CD4-positive, alpha-beta T cell (primary cell): ENCODE results near the gene SCARB1. TPM values are rescaled to one million over a fixed set of nuclear protein-coding genes. Genes with fewer than 3 reads are reported as not detected.

Experiments
- ATAC-seq: fragments of 200-7000 bp; cut with Tn5 transposase; one replicate; pipeline ENCODE4 v1.10.0; 2022; ENCODE audit warnings: mild to moderate bottlenecking; ENCODE audit not compliant: poor library complexity
- CTCF ChIA-PET: fragments of 350-600 bp; sonication (Branson Sonifier 250); formaldehyde crosslinking; loops from one replicate; lab custom pipeline; 2021; ENCODE audit warnings: antibody characterized with exemption, inconsistent platforms; lab: Charles Lee
- POLR2A ChIA-PET: fragments of 350-600 bp; sonication (Branson Sonifier 250); formaldehyde crosslinking; loops from one replicate; lab custom pipeline; 2021; ENCODE audit warnings: antibody characterized with exemption, inconsistent platforms; lab: Charles Lee
- DNase-seq, 14 experiments: peaks; one replicate each; pipeline ENCODE4 v3.0.0-alpha.2; 2013 to 2020; ENCODE audit warnings: mixed read lengths in 2 of 14
- H3K27ac ChIP-seq, 2 donors: one replicate each; pipeline versions ENCODE4 v1.5.1 to v1.7.0; 2013; ENCODE audit warnings: low read length in 2 of 2, low read depth in 1 of 2, mild to moderate bottlenecking in 1 of 2
- H3K27me3 ChIP-seq, 2 experiments: 1 replicate in 1 of 2; 2 replicates in 1 of 2; pipeline versions ENCODE4 v1.6.1 to v1.7.0; 2013; ENCODE audit warnings: low read length in 2 of 2, control low read depth in 1 of 2, mild to moderate bottlenecking in 1 of 2, moderate library complexity in 1 of 2; ENCODE audit not compliant: insufficient read depth in 2 of 2, control insufficient read depth in 1 of 2
- H3K36me3 ChIP-seq: one replicate; pipeline ENCODE4 v1.6.1; 2013; ENCODE audit warnings: low read length, control low read depth; ENCODE audit not compliant: insufficient read depth
- H3K4me1 ChIP-seq: one replicate; pipeline ENCODE4 v1.6.1; 2013; ENCODE audit warnings: low read length, control low read depth; ENCODE audit not compliant: insufficient read depth
- H3K4me3 ChIP-seq: one replicate; pipeline ENCODE4 v1.5.1; 2013; ENCODE audit warnings: mild to moderate bottlenecking, low read length, moderate library complexity
- H3K9me3 ChIP-seq, 2 experiments: 1 replicate in 1 of 2; 2 replicates in 1 of 2; pipeline versions ENCODE4 v1.6.1 to v1.7.0; 2013; ENCODE audit warnings: low read length in 2 of 2, mild to moderate bottlenecking in 2 of 2, control low read depth in 1 of 2, moderate library complexity in 1 of 2; ENCODE audit not compliant: control insufficient read depth in 1 of 2, insufficient read depth in 1 of 2
- H3K27ac Mint-ChIP-seq: one replicate; pipeline ENCODE4 v1.8.0; 2020; ENCODE audit warnings: mixed read lengths
- H3K27me3 Mint-ChIP-seq: one replicate; pipeline ENCODE4 v1.8.0; 2021; ENCODE audit warnings: mixed read lengths
- H3K36me3 Mint-ChIP-seq: one replicate; pipeline ENCODE4 v1.8.0; 2021; ENCODE audit warnings: low read depth, mixed read lengths
- H3K4me1 Mint-ChIP-seq: one replicate; pipeline ENCODE4 v1.8.0; 2021; ENCODE audit warnings: low read depth, mixed read lengths
- H3K4me3 Mint-ChIP-seq: one replicate; pipeline ENCODE4 v1.8.0; 2020; ENCODE audit warnings: mild to moderate bottlenecking, mixed read lengths
- H3K9me3 Mint-ChIP-seq: one replicate; pipeline ENCODE4 v1.8.0; 2020; ENCODE audit warnings: mixed read lengths
- CTCF ChIP-seq: fragments of 200-600 bp; IDR thresholded peaks from one replicate; pipeline ENCODE4 v1.8.0; 2022; ENCODE audit warnings: antibody characterized with exemption, mild to moderate bottlenecking
- intact Hi-C, 2 experiments: fragments of 100-400 bp; cut with DNase I in 1 of 2; cut with micrococcal nuclease in 1 of 2; formaldehyde crosslinking; loops; one replicate each; pipeline versions ENCODE4 v1.15.1 to v1.9.0; 2023 to 2025; cut with DNase I, micrococcal nuclease
- total RNA-seq, 174 experiments: library from RNA in 2 of 174; stranded (reverse) in 2 of 174; gene quantifications; one replicate each; pipeline ENCODE4 v1.2.3 and lab custom pipeline; 2021 to 2026

SCARB1 gene
- total RNA-seq, 2 experiments from 2014 or later, result 2.3 to 3.7 TPM

GRCh38 chr12:124831590-124831989 is 32.1 kb downstream of the SCARB1 start:
- Mint-ChIP-seq H3K36me3 (no peaks in the 10 kb centered on the region), H3K4me3 (no peak overlapping the region), H3K27ac (no peak overlapping the region), H3K9me3 (no peaks in the 10 kb centered on the region), H3K27me3 (no peaks in the 10 kb centered on the region), H3K4me1 (no peaks in the 10 kb centered on the region)
- H3K4me3 ChIP-seq, result no peak overlapping the region
- intact Hi-C loops, result no loop called here
- H3K36me3 ChIP-seq, result no peaks in the 10 kb centered on the region
- peaks cover 3 to 7% of the 10 kb centered on the region in 2 experiments for H3K9me3 ChIP-seq
- ChIA-PET CTCF (no interaction called here), POLR2A (no interaction called here)
- ATAC-seq (no peak), DNase-seq (no peak)
- H3K27me3 ChIP-seq, result no peaks in the 10 kb centered on the region
- TF ChIP-seq CTCF, result no peak
- H3K4me1 ChIP-seq, result no peaks in the 10 kb centered on the region
- H3K27ac ChIP-seq, result no peak overlapping the region

GRCh38 chr12:124830306-124830705 is 33.4 kb downstream of the SCARB1 start:
- no peak overlapping the region for H3K27ac ChIP-seq
- Mint-ChIP-seq H3K27ac (no peak overlapping the region), H3K36me3 (no peaks in the 10 kb centered on the region), H3K9me3 (no peaks in the 10 kb centered on the region), H3K4me3 (no peak overlapping the region), H3K27me3 (no peaks in the 10 kb centered on the region), H3K4me1 (no peaks in the 10 kb centered on the region)
- H3K27me3 ChIP-seq, result no peaks in the 10 kb centered on the region
- ChIA-PET CTCF (no interaction called here), POLR2A (no interaction called here)
- no peak overlapping the region for H3K4me3 ChIP-seq
- no peaks in the 10 kb centered on the region for H3K4me1 ChIP-seq
- no peaks in the 10 kb centered on the region for H3K36me3 ChIP-seq
- intact Hi-C loops, result no loop called here
- no peak for ATAC-seq
- DNase-seq, result no peak
- TF ChIP-seq CTCF, result no peak
- H3K9me3 ChIP-seq, result peaks cover 3 to 7% of the 10 kb centered on the region in 2 experiments

GRCh38 chr12:124829708-124830304 is 33.9 kb downstream of the SCARB1 start:
- CTCF ChIA-PET, result no interaction called here

More at GRCh38 chr12:124829708-124830304, 33.9 kb downstream of the SCARB1 start:
- Mint-ChIP-seq H3K27me3 (no peaks in the 10 kb centered on the region), H3K9me3 (no peaks in the 10 kb centered on the region), H3K4me1 (no peaks in the 10 kb centered on the region), H3K4me3 (no peak overlapping the region), H3K36me3 (no peaks in the 10 kb centered on the region), H3K27ac (no peak overlapping the region)
- intact Hi-C loops, result no loop called here
- H3K27me3 ChIP-seq, result no peaks in the 10 kb centered on the region
- POLR2A ChIA-PET, result no interaction called here
- ATAC-seq (no peak), DNase-seq (no peak)
- H3K4me3 ChIP-seq, result no peak overlapping the region
- no peak for TF ChIP-seq CTCF
- H3K9me3 ChIP-seq, result peaks cover 3 to 7% of the 10 kb centered on the region in 2 experiments
- H3K27ac ChIP-seq, result no peak overlapping the region
- H3K36me3 ChIP-seq, result no peaks in the 10 kb centered on the region
- no peaks in the 10 kb centered on the region for H3K4me1 ChIP-seq
